ENCODE results near the gene RASAL1.

RASAL1 gene

GRCh38 chr12:113056381-113056630 is 79.3 kb downstream of the RASAL1 start:
- Histone ChIP-seq H3K9ac (ENCODE audit: low read length) (peak overlapping the region; percentile 75), H3K4me1 (ENCODE audit: control insufficient read depth, insufficient read depth, low read length) (peaks cover 7% of the 10 kb centered on the region), H3K36me3 (ENCODE audit: control insufficient read depth, insufficient read depth, low read length, severe bottlenecking) (no peaks in the 10 kb centered on the region), H3K4me3 (ENCODE audit: low read length) (peak overlapping the region; percentile 79), H3K27me3 (replicated peaks; ENCODE audit: control insufficient read depth, insufficient read depth, low read length) (peaks cover 36% of the 10 kb centered on the region), H3K9me3 (ENCODE audit: control insufficient read depth, low read length) (no peaks in the 10 kb centered on the region)
- no peak for DNase-seq (ENCODE audit: low read depth)

GRCh38 chr12:113055594-113056380 is 79.8 kb downstream of the RASAL1 start:
- no peak for DNase-seq (ENCODE audit: low read depth)
- peak overlapping the region; percentile 79 for H3K4me3 ChIP-seq (ENCODE audit: low read length)
- H3K9me3 ChIP-seq (ENCODE audit: control insufficient read depth, low read length): no peaks in the 10 kb centered on the region
- peaks cover 36% of the 10 kb centered on the region for H3K27me3 ChIP-seq (replicated peaks; ENCODE audit: control insufficient read depth, insufficient read depth, low read length)
- peaks cover 5% of the 10 kb centered on the region for H3K4me1 ChIP-seq (ENCODE audit: control insufficient read depth, insufficient read depth, low read length)
- H3K36me3 ChIP-seq (ENCODE audit: control insufficient read depth, insufficient read depth, low read length, severe bottlenecking): no peaks in the 10 kb centered on the region
- peak overlapping the region; percentile 75 for H3K9ac ChIP-seq (ENCODE audit: low read length)

GRCh38 chr12:113054948-113055486 is 80.5 kb downstream of the RASAL1 start:
- DNase-seq (ENCODE audit: low read depth): no peak
- Histone ChIP-seq H3K9me3 (ENCODE audit: control insufficient read depth, low read length) (no peaks in the 10 kb centered on the region), H3K27me3 (replicated peaks; ENCODE audit: control insufficient read depth, insufficient read depth, low read length) (peaks cover 40% of the 10 kb centered on the region)

GRCh38 chr12:113052326-113052725 is 83.2 kb downstream of the RASAL1 start:
- H3K27me3 ChIP-seq (replicated peaks; ENCODE audit: control insufficient read depth, insufficient read depth, low read length): peaks cover 46% of the 10 kb centered on the region
- no peaks in the 10 kb centered on the region for H3K36me3 ChIP-seq (ENCODE audit: control insufficient read depth, insufficient read depth, low read length, severe bottlenecking)
- no peak for DNase-seq (ENCODE audit: low read depth)
- H3K9me3 ChIP-seq (ENCODE audit: control insufficient read depth, low read length): no peaks in the 10 kb centered on the region
- H3K4me3 ChIP-seq (ENCODE audit: low read length): no peak overlapping the region
- H3K4me1 ChIP-seq (ENCODE audit: control insufficient read depth, insufficient read depth, low read length): peaks cover 5% of the 10 kb centered on the region
- H3K9ac ChIP-seq (ENCODE audit: low read length): no peak overlapping the region

More at GRCh38 chr12:113054948-113055486, 80.5 kb downstream of the RASAL1 start:
- Histone ChIP-seq H3K36me3 (ENCODE audit: control insufficient read depth, insufficient read depth, low read length, severe bottlenecking) (no peaks in the 10 kb centered on the region), H3K4me3 (ENCODE audit: low read length) (no peak overlapping the region), H3K9ac (ENCODE audit: low read length) (no peak overlapping the region), H3K4me1 (ENCODE audit: control insufficient read depth, insufficient read depth, low read length) (peaks cover 5% of the 10 kb centered on the region)

- no peaks in the 10 kb centered on the region for H3K36me3 ChIP-seq (ENCODE audit: control insufficient read depth, insufficient read depth, low read length, severe bottlenecking)
- peaks cover 5% of the 10 kb centered on the region for H3K4me1 ChIP-seq (ENCODE audit: control insufficient read depth, insufficient read depth, low read length)
- no peaks in the 10 kb centered on the region for H3K9me3 ChIP-seq (ENCODE audit: control insufficient read depth, low read length)
- no peak overlapping the region for H3K9ac ChIP-seq (ENCODE audit: low read length)
- H3K27me3 ChIP-seq (replicated peaks; ENCODE audit: control insufficient read depth, insufficient read depth, low read length): peaks cover 46% of the 10 kb centered on the region
- H3K4me3 ChIP-seq (ENCODE audit: low read length): no peak overlapping the region
- no peak for DNase-seq (ENCODE audit: low read depth)
These were observed 83.8 kb downstream of the RASAL1 start for GRCh38 chr12:113051759-113052158.

GRCh38 chr12:113050795-113051194 is 84.8 kb downstream of the RASAL1 start:
- Histone ChIP-seq H3K9me3 (ENCODE audit: control insufficient read depth, low read length) (no peaks in the 10 kb centered on the region), H3K9ac (ENCODE audit: low read length) (no peak overlapping the region), H3K36me3 (ENCODE audit: control insufficient read depth, insufficient read depth, low read length, severe bottlenecking) (no peaks in the 10 kb centered on the region), H3K4me1 (ENCODE audit: control insufficient read depth, insufficient read depth, low read length) (no peaks in the 10 kb centered on the region), H3K4me3 (ENCODE audit: low read length) (no peak overlapping the region), H3K27me3 (replicated peaks; ENCODE audit: control insufficient read depth, insufficient read depth, low read length) (peaks cover 41% of the 10 kb centered on the region)
- no peak for DNase-seq (ENCODE audit: low read depth)

- no peaks in the 10 kb centered on the region for H3K4me1 ChIP-seq (ENCODE audit: control insufficient read depth, insufficient read depth, low read length)
- no peaks in the 10 kb centered on the region for H3K36me3 ChIP-seq (ENCODE audit: control insufficient read depth, insufficient read depth, low read length, severe bottlenecking)
- H3K27me3 ChIP-seq (replicated peaks; ENCODE audit: control insufficient read depth, insufficient read depth, low read length): peaks cover 36% of the 10 kb centered on the region
- no peaks in the 10 kb centered on the region for H3K9me3 ChIP-seq (ENCODE audit: control insufficient read depth, low read length)
- H3K4me3 ChIP-seq (ENCODE audit: low read length): no peak overlapping the region
- no peak overlapping the region for H3K9ac ChIP-seq (ENCODE audit: low read length)
- no peak for DNase-seq (ENCODE audit: low read depth)
These were observed 85.4 kb downstream of the RASAL1 start for GRCh38 chr12:113049976-113050742.

All from adipocyte (in vitro differentiated cells).